Measurements from ENCODE around the gene LATS1.

DNA sequence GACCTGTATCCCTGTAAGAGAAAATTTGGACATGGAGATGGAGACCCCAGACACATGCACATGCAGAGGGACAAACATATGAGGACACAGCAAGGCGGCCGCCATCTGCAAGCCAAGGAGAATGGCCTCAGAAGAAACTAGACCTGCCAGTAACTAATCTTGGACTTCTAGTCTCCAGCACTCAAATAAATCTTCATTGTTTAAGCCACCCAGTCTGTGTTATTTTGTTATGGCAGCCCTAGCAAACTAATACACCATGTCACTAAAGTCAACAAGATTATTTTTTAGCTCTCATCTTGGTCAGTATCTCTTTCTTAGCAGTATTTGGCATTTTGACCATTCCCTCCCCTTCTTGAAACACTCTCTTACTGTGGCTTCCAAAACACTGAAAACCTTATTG lies 26.7 kb downstream of the LATS1 start:
- TF ChIP-seq NFIC (IDR thresholded peaks at IDR 0.05; ENCODE audit: low read depth, low read length) = no peak
- TF ChIP-seq, protein P1, sequence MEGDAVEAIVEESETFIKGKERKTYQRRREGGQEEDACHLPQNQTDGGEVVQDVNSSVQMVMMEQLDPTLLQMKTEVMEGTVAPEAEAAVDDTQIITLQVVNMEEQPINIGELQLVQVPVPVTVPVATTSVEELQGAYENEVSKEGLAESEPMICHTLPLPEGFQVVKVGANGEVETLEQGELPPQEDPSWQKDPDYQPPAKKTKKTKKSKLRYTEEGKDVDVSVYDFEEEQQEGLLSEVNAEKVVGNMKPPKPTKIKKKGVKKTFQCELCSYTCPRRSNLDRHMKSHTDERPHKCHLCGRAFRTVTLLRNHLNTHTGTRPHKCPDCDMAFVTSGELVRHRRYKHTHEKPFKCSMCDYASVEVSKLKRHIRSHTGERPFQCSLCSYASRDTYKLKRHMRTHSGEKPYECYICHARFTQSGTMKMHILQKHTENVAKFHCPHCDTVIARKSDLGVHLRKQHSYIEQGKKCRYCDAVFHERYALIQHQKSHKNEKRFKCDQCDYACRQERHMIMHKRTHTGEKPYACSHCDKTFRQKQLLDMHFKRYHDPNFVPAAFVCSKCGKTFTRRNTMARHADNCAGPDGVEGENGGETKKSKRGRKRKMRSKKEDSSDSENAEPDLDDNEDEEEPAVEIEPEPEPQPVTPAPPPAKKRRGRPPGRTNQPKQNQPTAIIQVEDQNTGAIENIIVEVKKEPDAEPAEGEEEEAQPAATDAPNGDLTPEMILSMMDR (IDR thresholded peaks at IDR 0.05 in 2 of 3, conservative IDR thresholded peaks at IDR 0.05 in 1 of 3; ENCODE audit: control insufficient read depth in 2 of 3, extremely low read depth in 1 of 3, insufficient read depth in 1 of 3, low read depth in 3 of 3, low read length in 3 of 3) = no peak
- no peak for TF ChIP-seq HCFC1 (IDR thresholded peaks at IDR 0.05; ENCODE audit: low read length)

All from GM12878 (cell line).